ENCODE data around the gene TOX2. TPM values are rescaled to one million over a fixed set of nuclear protein-coding genes. Genes with fewer than 3 reads are reported as not detected.
"Not testable (repeated sequence)": the region's sequence is repeated elsewhere in the genome, so short reads cannot be mapped to it uniquely, and the experiment has no call there.

Gene TOX2
- total RNA-seq, 1 experiment from 2014 or later = 2.7 TPM

DNA sequence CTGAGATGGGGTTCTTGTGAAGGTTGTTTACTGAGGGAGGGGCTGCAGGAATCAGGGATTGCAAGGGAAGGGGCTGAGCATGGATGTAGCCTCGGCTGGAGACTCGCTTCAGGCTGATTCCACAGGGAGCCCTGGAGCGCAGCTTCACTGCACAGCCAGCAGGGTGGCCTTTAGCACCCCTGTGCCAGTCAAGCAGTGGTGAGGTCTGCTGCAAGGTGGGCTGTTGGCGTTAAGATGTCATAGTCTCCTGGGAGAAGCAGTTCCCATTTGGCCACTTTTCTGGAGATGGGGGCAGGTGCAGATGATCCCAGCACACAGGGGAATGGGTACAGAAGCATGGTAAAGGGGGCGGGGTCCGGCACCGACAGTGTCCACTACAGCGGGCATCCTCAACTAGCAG is 126.3 kb downstream of the TOX2 start:
- no TSS peak for BruUV-seq (replicated peaks)
- Mint-ChIP-seq H3K27me3 (ENCODE audit: insufficient read depth, unreplicated experiment) (peaks cover 34% of the 10 kb centered on the region), H3K9me3 (ENCODE audit: unreplicated experiment) (no peaks in the 10 kb centered on the region), H3K4me1 (ENCODE audit: insufficient read depth, unreplicated experiment) (no peaks in the 10 kb centered on the region), H3K36me3 (ENCODE audit: insufficient read depth, unreplicated experiment) (no peaks in the 10 kb centered on the region), H3K4me3 (ENCODE audit: unreplicated experiment) (no peak overlapping the region), H3K27ac (ENCODE audit: low read depth, unreplicated experiment) (no peak overlapping the region)
- TF ChIP-seq, protein P1, sequence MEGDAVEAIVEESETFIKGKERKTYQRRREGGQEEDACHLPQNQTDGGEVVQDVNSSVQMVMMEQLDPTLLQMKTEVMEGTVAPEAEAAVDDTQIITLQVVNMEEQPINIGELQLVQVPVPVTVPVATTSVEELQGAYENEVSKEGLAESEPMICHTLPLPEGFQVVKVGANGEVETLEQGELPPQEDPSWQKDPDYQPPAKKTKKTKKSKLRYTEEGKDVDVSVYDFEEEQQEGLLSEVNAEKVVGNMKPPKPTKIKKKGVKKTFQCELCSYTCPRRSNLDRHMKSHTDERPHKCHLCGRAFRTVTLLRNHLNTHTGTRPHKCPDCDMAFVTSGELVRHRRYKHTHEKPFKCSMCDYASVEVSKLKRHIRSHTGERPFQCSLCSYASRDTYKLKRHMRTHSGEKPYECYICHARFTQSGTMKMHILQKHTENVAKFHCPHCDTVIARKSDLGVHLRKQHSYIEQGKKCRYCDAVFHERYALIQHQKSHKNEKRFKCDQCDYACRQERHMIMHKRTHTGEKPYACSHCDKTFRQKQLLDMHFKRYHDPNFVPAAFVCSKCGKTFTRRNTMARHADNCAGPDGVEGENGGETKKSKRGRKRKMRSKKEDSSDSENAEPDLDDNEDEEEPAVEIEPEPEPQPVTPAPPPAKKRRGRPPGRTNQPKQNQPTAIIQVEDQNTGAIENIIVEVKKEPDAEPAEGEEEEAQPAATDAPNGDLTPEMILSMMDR (IDR thresholded peaks at IDR 0.05; ENCODE audit: unreplicated experiment) = no peak
- no peak for DNase-seq (ENCODE audit: unreplicated experiment)
- ChIA-PET CTCF (interaction anchor here (0.7 to 1.4 kb wide), 3 partner anchors 41 to 607 kb away, joined by 3 read pairs; no protein-coding TSS in a partner anchor), POLR2A (no interaction called here)
- intact Hi-C loops (cut with micrococcal nuclease) = no loop called here

DNA sequence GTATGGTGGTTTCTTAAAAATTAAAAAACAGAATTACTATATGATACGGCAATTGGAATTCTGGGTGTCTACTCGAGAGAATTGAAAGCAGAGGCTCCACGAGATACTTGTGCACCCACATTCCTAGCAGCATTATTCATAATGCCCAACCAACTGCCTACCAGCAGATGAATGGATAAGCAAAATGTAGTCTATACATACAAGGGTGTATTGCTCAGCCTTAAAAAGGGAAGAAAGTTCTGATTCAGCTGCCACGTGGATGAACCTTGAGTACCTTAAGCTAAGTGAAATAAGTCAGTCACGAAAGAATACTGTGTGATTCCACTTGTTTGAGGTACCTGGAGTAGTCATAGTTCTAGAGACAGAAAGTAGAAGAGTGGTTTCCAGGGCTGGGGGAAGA is 130.1 kb downstream of the TOX2 start:
- H3K27me3 Mint-ChIP-seq (ENCODE audit: insufficient read depth, unreplicated experiment) = peaks cover 21% of the 10 kb centered on the region
- CTCF ChIA-PET = interaction anchor here (1.3 kb wide), 1 partner anchor 295 kb away, joined by 3 read pairs; no protein-coding TSS in a partner anchor
- H3K4me3 Mint-ChIP-seq (ENCODE audit: unreplicated experiment); BruUV-seq (replicated peaks); H3K9me3 Mint-ChIP-seq (ENCODE audit: unreplicated experiment); H3K4me1 Mint-ChIP-seq (ENCODE audit: insufficient read depth, unreplicated experiment); intact Hi-C loops (cut with micrococcal nuclease); H3K27ac Mint-ChIP-seq (ENCODE audit: low read depth, unreplicated experiment); DNase-seq (ENCODE audit: unreplicated experiment); H3K36me3 Mint-ChIP-seq (ENCODE audit: insufficient read depth, unreplicated experiment): not testable (repeated sequence)
- POLR2A ChIA-PET = interaction anchor here (0.7 kb wide), 1 partner anchor 72 kb away, joined by 3 read pairs; no protein-coding TSS in a partner anchor

DNA sequence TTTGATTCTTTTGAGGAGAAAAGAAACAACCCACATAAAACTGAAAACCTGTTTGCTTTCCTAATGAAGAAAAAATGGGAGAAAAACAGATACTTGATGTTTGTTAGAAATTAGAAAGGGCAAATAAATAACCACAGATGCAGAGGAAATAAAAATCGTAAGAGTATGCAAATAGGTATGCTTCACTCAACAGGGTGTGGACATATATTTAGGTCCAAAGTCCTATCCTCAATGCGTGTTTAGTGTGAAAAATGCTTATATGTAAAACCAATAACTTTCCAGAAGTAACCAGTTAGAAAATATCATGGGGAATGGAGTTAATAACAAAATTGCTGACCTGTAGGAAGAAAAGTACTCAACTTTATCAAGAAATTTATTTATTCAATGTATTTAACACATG is 135.7 kb downstream of the TOX2 start:
- POLR2A ChIA-PET = no interaction called here
- Mint-ChIP-seq H3K4me1 (ENCODE audit: insufficient read depth, unreplicated experiment) (no peaks in the 10 kb centered on the region), H3K27me3 (ENCODE audit: insufficient read depth, unreplicated experiment) (no peaks in the 10 kb centered on the region), H3K27ac (ENCODE audit: low read depth, unreplicated experiment) (no peak overlapping the region), H3K4me3 (ENCODE audit: unreplicated experiment) (no peak overlapping the region), H3K36me3 (ENCODE audit: insufficient read depth, unreplicated experiment) (no peaks in the 10 kb centered on the region), H3K9me3 (ENCODE audit: unreplicated experiment) (no peaks in the 10 kb centered on the region)
- TF ChIP-seq, protein P1 (IDR thresholded peaks at IDR 0.05; ENCODE audit: unreplicated experiment) = no peak
- no peak for DNase-seq (ENCODE audit: unreplicated experiment)
- intact Hi-C loops (cut with micrococcal nuclease) = no loop called here
- no TSS peak for BruUV-seq (replicated peaks)
- CTCF ChIA-PET = interaction anchor here (0.6 to 1.2 kb wide), 3 partner anchors 31 to 339 kb away, joined by 3 to 4 read pairs (median 3); no protein-coding TSS in a partner anchor

DNA sequence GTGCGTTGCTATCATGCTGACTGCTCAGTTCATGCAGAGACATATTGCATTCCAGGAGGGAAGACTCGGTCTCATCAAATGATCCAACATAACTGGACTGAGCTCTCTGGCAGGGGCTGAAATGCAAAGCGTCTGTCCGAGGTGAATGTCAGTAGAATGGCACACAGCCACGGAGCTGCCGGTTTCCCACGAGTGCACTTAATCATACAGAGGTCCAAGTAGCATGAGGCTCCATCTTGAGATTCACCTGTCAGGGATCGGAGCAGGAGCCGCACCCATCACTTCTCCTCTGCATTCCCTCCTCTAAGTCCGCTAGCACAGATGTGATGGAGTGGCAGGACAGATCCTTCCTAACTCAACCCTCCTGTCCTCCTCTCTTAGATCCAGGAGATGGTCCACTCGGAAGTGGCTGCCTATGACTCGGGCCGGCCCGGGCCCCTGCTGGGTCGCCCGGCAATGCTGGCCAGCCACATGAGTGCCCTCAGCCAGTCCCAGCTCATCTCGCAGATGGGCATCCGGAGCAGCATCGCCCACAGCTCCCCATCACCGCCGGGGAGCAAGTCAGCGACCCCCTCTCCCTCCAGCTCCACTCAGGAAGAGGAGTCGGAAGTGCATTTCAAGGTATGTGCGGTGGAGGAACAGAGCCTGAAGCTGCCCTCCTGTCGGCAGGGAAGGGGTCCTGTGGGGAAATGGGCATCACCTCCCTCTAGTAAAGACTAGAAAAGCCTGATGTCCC is 136.4 kb downstream of the TOX2 start:
- TF ChIP-seq, protein P1 (IDR thresholded peaks at IDR 0.05; ENCODE audit: unreplicated experiment) = no peak
- no peaks in the 10 kb centered on the region for H3K9me3 Mint-ChIP-seq (ENCODE audit: unreplicated experiment)
- intact Hi-C loops (cut with micrococcal nuclease) = no loop called here
- no peak for DNase-seq (ENCODE audit: unreplicated experiment)
- H3K36me3 Mint-ChIP-seq (ENCODE audit: insufficient read depth, unreplicated experiment) = no peaks in the 10 kb centered on the region
- CTCF ChIA-PET = interaction anchor here (0.5 to 1.2 kb wide), 4 partner anchors 31 to 1256 kb away, joined by 3 to 4 read pairs (median 3); no protein-coding TSS in a partner anchor
- no peaks in the 10 kb centered on the region for H3K27me3 Mint-ChIP-seq (ENCODE audit: insufficient read depth, unreplicated experiment)
- no peak overlapping the region for H3K27ac Mint-ChIP-seq (ENCODE audit: low read depth, unreplicated experiment)
- no TSS peak for BruUV-seq (replicated peaks)
- POLR2A ChIA-PET = no interaction called here
- H3K4me1 Mint-ChIP-seq (ENCODE audit: insufficient read depth, unreplicated experiment) = no peaks in the 10 kb centered on the region
- no peak overlapping the region for H3K4me3 Mint-ChIP-seq (ENCODE audit: unreplicated experiment)
